G401 (cell line): ENCODE results near the gene RPS28. TPM values are rescaled to one million over a fixed set of nuclear protein-coding genes. Genes with fewer than 3 reads are reported as not detected.
"Not testable (repeated sequence)": the region's sequence is repeated elsewhere in the genome, so short reads cannot be mapped to it uniquely, and the experiment has no call there.

Experiments
- DNase-seq: peaks from one replicate; pipeline ENCODE4 v3.0.0-alpha.2; 2015; ENCODE audit warnings: low spot score
- in situ Hi-C: cut with HindIII; loops from 2 replicates; pipeline ENCODE4 v1.10.0; 2016; ENCODE audit warnings: low sequenced_read_pairs, mixed read lengths
- total RNA-seq: library from RNA; depleted of rRNA; stranded (reverse); fragments of >200 nt; shearing (Covaris generic); gene quantifications from 2 replicates; pipeline ENCODE4 v1.2.3, GENCODE V29; 2014

RPS28 gene
- total RNA-seq, 1 experiment from 2014 or later = 831 TPM

GRCh38 chr19:8338835-8339234 lies 17.5 kb downstream of the RPS28 start:
- DNase-seq = no peak
- in situ Hi-C loops = no loop called here

- no peak for DNase-seq
- in situ Hi-C loops = no loop called here
These were observed 19.2 kb downstream of the RPS28 start for GRCh38 chr19:8340341-8341096.

DNA sequence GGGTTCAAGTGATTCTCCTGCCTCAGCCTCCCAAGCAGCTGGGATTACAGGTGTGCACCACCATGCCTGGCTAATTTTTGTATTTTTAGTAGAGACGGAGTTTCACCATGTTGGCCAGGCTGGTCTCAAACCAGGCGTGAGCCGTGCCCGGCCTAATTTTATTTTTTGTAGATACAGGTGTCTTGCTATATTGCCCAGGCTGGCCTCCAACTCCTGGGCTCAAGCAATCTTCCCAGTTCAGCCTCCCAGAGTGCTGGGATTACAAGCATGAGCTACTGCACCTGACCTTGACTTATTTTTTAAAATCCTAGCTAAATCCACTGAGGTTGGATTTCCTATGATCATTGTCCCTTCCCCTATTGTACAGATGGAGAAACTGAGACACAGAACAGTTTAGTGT lies 20.2 kb downstream of the RPS28 start:
- in situ Hi-C loops, DNase-seq: not testable (repeated sequence)

GRCh38 chr19:8342316-8342683 lies 21.0 kb downstream of the RPS28 start:
- in situ Hi-C loops = no loop called here
- DNase-seq = no peak

DNA sequence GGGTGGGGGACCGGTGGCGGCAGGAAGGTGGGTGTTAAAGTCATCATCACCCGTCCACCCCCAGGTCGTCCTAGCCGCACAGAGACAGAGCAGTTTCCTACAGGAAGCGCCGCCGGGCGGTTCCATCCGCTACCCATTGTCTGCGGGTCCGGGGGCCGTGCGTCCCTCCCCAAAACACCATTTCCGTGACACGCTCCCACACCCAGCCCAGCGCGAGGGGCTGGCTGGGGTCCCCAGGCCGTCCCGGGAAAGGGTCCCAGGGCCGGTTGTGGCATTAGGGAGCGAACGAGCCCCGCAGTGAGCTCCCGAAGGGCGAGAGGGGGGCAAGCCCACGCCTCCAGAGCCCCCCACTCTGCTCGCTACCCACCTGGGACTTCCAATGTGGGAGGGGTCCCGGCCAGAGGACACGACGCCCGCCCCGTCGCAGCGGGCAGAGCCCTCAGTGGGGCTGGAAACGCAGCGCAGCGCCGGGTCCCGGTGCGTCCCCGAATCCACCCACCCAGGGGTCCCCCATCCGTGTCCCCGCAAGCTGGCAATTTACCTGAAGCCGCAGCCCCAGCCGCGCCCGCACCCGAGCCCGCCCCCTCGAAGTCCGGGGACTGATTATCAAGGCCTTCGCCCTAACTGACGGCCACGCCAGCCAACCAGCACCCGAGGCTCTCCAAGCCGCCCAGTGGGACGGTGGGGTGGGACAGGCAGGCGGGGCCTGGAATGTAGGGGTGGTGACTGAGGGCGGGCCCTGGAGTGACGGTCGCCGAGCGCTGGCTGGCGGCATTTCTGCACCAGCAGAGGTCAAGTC lies 21.6 kb downstream of the RPS28 start, which contains the start of gene KANK3:
Gene KANK3 (minus strand): TSS at position 579 of the 799 bp plus-strand sequence. CDS start 5,434 bp downstream, outside the sequence.
- peak; percentile 39 for DNase-seq
- in situ Hi-C loops = no loop called here

- in situ Hi-C loops = no loop called here
- no peak for DNase-seq
These were observed 22.2 kb downstream of the RPS28 start for GRCh38 chr19:8343483-8343844.

GRCh38 chr19:8349629-8350372 lies 28.5 kb downstream of the RPS28 start:
- in situ Hi-C loops, DNase-seq: not testable (repeated sequence)

GRCh38 chr19:8352134-8352827 lies 31.0 kb downstream of the RPS28 start:
- in situ Hi-C loops = no loop called here
- DNase-seq = no peak

GRCh38 chr19:8352845-8353244 lies 31.5 kb downstream of the RPS28 start:
- in situ Hi-C loops, DNase-seq: not testable (repeated sequence)

DNA sequence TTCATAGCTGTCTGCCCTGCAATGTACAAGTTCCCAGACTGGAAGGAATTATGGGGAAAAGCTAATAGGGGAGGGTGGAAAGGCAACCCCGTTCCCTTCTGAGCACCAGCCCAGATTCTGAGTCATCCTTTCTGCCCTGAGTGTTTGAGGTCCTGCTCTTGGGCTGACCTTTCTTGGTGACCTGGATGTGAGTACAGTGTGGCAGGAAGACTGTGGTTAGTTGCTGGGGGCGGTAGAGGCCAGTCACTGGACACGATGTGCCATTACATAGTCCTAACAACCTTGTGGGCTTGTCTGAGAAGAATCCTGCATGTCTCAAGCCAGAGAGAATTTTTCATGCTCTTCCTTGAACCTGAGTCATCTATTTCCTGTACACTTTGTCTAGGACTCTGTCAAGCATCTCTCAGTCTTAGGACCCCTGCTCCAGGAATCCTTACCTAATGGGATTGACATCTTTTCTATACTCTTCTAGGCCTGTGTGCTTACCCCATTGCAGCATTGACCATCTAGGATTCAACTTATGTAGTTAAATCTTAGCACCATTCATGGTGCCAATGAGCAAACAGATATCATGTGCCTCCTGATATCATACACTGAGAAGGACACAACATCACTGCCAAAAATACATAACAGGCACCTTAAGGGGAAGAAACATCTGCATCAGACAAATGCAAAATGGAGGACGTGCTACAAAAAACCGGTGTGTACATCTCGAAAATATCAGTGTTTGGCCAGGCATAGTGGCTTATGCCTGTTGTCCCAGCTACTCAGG lies 34.5 kb downstream of the RPS28 start:
- DNase-seq = no peak
- in situ Hi-C loops = no loop called here

- in situ Hi-C loops = no loop called here
- no peak for DNase-seq
These were observed 35.8 kb downstream of the RPS28 start for GRCh38 chr19:8357007-8357521.

DNA sequence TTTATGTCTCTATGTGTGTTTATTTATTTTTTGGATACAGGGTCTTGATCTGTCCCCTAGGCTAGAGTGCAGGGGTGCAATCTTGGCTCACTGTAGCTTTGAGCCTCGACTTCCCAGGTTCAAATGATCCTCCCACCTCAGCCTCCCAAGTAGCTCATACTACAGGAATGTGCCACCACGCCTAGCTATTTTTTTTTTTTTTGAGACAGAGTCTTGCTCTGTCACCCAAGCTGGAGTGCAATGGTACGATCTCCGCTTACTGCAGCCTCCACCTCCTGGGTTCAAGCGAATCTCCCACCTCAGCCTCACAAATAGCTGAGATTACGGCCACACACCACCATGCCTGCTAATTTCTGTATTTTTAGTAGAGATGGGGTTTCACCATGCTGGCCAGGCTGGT lies 37.7 kb downstream of the RPS28 start:
- no peak for DNase-seq
- in situ Hi-C loops = no loop called here

DNA sequence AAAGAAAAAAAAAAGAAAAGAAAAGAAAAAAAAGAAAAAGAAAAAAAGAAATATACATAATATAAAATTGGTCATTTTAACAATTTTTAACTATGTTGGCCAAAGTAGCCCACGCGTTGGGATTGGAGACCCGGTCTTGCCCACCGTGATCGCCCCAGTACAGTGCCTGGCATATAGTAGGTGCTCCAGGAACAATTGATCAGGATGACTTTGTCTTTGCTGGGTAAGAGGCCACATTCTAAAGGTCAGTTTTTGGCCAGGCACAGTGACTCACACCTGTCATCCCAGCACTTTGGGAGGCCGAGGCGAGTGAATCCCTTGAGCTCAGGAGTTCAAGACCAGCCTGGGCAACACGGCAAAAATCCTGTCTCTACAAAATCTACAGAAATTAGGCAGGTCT lies 38.9 kb downstream of the RPS28 start:
- DNase-seq = no peak
- in situ Hi-C loops = no loop called here

DNA sequence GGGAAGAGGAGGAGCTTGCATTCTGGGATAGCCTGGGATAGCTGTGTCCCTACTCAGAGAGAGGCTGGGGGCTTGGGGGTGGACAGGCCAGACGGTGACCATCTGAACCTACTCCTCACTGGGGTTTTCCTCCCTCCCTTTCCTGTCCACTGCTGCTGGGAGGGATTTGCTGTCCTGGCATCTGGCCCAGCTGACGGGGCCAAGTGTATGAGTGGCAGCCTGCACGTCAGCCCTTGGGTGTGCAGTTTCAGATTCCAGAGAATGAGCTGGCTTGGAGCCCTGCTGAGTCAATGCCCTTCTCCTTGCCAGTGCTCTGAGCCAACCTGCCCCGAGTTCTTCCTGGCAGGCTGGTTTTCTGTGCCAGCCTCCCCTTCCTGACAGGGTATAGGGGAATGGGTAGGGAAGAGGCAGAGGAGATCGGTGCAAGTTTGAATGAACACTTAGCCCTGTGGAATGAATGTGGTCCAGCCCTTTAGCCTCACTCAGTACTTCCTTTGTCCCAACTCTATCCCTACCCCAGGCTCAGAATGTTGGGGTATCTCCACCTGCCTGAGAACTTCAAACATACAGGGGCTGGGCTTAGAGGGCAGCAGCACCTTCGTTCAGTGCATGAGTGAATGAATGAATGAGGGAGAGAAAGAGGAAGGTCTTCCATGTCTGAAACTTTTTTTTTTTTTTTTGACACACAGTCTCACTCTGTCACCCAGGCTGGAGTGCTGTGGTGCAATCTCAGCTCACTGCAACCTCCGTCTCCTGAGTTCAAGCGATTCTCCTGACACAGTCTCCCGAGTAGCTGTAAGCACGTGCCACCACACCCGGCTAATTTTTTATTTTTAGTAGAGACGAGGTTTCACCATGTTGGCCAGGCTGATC lies 40.9 kb downstream of the RPS28 start:
- peak; percentile 23 for DNase-seq
- in situ Hi-C loops = no loop called here

DNA sequence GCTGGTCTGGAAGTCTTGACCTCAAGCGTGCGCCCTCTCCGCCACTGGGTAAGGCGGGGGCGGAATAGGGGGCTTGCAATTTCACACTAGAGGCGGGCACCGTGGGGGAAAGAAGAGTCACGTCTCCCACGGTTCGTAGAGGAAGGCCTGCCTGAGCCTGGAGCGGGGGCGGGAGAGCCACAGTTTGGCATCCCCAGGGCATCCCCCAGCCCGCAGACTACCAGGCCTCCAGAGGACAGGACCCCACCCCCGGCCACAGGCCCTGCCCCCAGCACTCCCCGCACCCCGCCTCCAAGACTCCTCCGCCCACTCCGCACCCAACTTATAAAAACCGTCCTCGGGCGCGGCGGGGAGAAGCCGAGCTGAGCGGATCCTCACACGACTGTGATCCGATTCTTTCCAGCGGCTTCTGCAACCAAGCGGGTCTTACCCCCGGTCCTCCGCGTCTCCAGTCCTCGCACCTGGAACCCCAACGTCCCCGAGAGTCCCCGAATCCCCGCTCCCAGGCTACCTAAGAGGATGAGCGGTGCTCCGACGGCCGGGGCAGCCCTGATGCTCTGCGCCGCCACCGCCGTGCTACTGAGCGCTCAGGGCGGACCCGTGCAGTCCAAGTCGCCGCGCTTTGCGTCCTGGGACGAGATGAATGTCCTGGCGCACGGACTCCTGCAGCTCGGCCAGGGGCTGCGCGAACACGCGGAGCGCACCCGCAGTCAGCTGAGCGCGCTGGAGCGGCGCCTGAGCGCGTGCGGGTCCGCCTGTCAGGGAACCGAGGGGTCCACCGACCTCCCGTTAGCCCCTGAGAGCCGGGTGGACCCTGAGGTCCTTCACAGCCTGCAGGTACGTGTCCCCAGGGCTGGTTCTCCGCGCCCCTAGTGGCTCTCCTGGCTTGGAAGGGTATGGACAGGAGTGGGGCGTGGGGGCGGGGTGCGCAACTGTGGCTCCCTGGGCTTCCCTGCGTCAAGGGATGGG lies 42.8 kb downstream of the RPS28 start, which contains the start of gene ANGPTL4:
Gene ANGPTL4 (plus strand): TSS at position 353 of the 969 bp plus-strand sequence. CDS start 167 bp downstream, at position 520.
- DNase-seq = peak; percentile 25
- in situ Hi-C loops = no loop called here

- in situ Hi-C loops = no loop called here
- DNase-seq = no peak
These were observed 44.9 kb downstream of the RPS28 start for GRCh38 chr19:8366121-8366581.
